Measurements from ENCODE around the gene SEZ6. TPM values are rescaled to one million over a fixed set of nuclear protein-coding genes. Genes with fewer than 3 reads are reported as not detected.

SEZ6 gene
- total RNA-seq, 4 donors from 2014 or later = not detected

DNA sequence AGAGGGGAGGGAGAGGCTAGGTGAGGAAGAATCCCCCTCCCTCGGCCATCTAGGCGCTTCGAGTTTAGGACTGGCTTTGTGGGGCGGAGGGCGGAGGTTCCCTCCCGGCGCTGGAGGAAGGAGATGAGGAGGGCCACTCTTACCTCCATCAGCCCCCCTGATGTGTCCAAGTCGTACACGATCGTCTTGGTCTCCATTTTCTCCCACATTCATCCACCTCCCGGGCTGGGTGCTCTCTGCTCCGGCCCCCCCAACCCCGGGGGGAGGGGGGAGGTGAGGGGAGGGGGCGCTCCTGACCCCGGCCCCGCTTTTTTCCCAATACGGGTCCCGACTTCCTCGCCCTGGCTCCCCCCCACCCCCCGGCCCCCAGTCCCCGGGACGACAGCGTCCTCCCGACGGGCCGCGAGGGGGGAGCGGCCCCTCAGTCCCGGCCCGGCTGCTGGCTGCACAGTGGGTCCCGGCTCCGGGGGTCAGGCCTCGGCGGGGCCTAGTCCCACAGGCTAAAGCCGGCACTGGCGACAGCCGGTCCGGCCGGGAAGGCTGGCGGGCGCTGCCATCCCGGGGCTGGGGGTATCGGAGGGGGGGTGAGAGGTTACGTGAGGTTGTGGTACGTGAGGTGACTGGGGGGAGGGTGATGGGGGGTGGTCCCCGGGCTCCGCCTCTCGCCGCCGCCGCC lies 54.9 kb downstream of the SEZ6 start:
- intact Hi-C loops (cut with DNase I; ENCODE audit: low total_unique reads) (loop anchor here (1.0 to 5.0 kb wide), 5 partner anchors 48 to 594 kb away; partner anchors contain the start of genes BLTP2, DHRS13, NEK8 and NUFIP2), in situ Hi-C loops (cut with MboI; ENCODE audit: low sequenced_read_pairs in 4 of 4) (loop anchor here (10.0 to 25.0 kb wide), 3 partner anchors 589 to 616 kb away; partner anchors contain the start of genes IFT20 (in 3 of the 4), TNFAIP1 (in 3 of the 4), POLDIP2 (in 1 of the 4) and SARM1 (in 1 of the 4))
- Histone ChIP-seq H3K4me1 (peaks cover 36 to 39% of the 10 kb centered on the region in 2 donors), H3K9me3 (no peaks in the 10 kb centered on the region), H3K27me3 (no peaks in the 10 kb centered on the region), H3K4me3 (peak overlapping the region; percentile 84 to 90 (median 88)), H3K27ac (peak overlapping the region; percentile 96 to 97 (median 96)), H3K36me3 (no peaks in the 10 kb centered on the region)
- DNase-seq (no peak), ATAC-seq (no peak)
- TF ChIP-seq POLR2A (IDR thresholded peaks at IDR 0.05) = no peak
- TF ChIP-seq, protein P1, sequence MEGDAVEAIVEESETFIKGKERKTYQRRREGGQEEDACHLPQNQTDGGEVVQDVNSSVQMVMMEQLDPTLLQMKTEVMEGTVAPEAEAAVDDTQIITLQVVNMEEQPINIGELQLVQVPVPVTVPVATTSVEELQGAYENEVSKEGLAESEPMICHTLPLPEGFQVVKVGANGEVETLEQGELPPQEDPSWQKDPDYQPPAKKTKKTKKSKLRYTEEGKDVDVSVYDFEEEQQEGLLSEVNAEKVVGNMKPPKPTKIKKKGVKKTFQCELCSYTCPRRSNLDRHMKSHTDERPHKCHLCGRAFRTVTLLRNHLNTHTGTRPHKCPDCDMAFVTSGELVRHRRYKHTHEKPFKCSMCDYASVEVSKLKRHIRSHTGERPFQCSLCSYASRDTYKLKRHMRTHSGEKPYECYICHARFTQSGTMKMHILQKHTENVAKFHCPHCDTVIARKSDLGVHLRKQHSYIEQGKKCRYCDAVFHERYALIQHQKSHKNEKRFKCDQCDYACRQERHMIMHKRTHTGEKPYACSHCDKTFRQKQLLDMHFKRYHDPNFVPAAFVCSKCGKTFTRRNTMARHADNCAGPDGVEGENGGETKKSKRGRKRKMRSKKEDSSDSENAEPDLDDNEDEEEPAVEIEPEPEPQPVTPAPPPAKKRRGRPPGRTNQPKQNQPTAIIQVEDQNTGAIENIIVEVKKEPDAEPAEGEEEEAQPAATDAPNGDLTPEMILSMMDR (IDR thresholded peaks at IDR 0.05 in 4 of 5, conservative IDR thresholded peaks at IDR 0.05 in 1 of 5) = no peak

DNA sequence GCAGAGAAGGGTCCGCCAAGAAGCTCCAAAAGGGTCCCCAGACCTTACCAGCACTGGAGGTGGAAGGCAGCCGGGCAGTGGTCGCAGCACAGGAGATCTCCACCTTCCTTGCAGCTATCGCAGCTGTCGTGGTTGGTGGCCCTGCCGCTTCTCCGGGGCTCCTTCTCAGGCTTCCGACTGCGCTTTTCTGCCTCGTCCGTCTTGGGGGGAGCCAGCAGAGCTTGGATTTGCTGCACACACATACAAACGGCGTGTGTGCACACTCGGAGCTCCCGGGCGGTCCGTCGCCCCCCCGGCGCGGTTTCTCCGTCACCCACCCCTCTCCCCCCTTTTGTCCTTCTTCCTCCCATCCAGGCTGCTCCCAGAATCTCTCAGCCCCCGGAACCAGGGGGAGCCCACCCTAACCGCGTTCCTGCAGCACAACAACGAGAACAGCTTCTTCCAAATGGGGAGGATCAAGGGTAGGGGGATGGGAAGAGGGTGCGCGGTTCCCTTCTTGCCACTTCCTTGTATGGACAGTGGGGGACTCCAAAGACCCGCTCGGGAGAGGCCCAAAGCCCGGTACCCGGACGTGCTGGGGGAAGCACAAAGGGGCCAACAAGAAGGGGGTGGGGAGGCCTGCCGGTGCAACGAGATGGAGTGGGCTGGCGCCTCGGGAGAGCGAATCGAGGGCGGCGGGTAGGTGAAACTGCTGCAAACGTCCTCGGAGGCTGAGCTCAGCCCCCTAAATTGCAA lies 55.6 kb downstream of the SEZ6 start:
- ATAC-seq (no peak), DNase-seq (peak; percentile 18 to 56)
- no peak for TF ChIP-seq POLR2A (IDR thresholded peaks at IDR 0.05)
- TF ChIP-seq, protein P1 (IDR thresholded peaks at IDR 0.05 in 4 of 5, conservative IDR thresholded peaks at IDR 0.05 in 1 of 5) = no peak
- peak overlapping the region; percentile 84 to 90 (median 88) for H3K4me3 ChIP-seq
- peaks cover 43 to 46% of the 10 kb centered on the region in 2 donors for H3K4me1 ChIP-seq
- H3K27me3 ChIP-seq = no peaks in the 10 kb centered on the region
- intact Hi-C loops (cut with DNase I; ENCODE audit: low total_unique reads) = loop anchor here (2.0 to 5.0 kb wide), 3 partner anchors 47 to 593 kb away; partner anchors contain the start of genes DHRS13, NUFIP2 and POLDIP2
- H3K36me3 ChIP-seq = no peaks in the 10 kb centered on the region
- H3K9me3 ChIP-seq = no peaks in the 10 kb centered on the region
- H3K27ac ChIP-seq = peak overlapping the region; percentile 96 to 97 (median 96)
- in situ Hi-C loops (cut with MboI; ENCODE audit: low sequenced_read_pairs in 4 of 4) = loop anchor here (10.0 to 25.0 kb wide), 3 partner anchors 588 to 615 kb away; partner anchors contain the start of genes IFT20 (in 3 of the 4), TNFAIP1 (in 3 of the 4), POLDIP2 (in 1 of the 4) and SARM1 (in 1 of the 4)

DNA sequence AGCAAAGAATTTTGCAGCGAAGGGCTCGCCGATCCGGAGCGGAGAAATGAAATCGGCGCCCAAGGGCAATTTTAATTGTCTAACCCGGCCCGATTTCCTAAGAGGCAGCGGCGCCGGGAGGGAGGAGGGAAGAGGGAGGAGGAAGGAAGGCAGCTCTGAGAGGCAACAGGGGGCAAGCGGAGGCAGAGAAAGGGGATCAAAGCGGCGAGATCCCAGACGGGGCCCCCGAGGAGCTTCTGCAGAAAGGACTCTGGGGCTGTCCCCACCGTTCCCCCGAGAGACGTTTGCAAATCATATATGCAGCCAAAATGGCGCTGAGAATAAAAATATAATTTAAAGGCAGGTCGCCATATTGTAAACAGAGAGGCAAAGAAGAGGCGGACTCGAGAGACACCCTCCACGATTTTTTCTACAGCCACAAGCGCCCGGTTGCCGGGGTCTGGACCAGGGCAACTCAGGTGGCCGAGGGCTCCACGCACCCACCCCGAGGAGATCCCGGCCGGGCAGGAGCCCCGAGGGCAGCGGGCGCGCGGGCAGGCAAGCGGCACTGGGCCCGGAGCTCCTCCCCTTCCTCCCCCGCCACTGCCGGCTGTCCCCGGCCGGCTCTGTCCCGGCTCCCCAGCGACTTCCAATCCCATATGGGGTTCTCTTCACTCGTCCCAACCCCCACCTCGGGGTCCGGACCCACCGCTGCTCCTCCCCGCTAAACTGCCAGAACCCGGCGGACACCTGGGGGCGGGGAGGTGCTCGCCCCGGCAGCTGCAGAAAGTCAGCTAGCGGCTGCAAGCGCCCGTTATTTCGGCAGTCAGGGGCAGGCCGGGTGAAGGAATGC lies 56.4 kb downstream of the SEZ6 start:
- Histone ChIP-seq H3K4me3 (peak overlapping the region; percentile 84 to 90 (median 88)), H3K4me1 (peaks cover 51 to 54% of the 10 kb centered on the region in 2 donors), H3K9me3 (no peaks in the 10 kb centered on the region), H3K27me3 (no peaks in the 10 kb centered on the region), H3K36me3 (no peaks in the 10 kb centered on the region), H3K27ac (peak overlapping the region; percentile 96 to 97 (median 96))
- peak; percentile 45 to 64 for DNase-seq
- intact Hi-C loops (cut with DNase I; ENCODE audit: low total_unique reads) (loop anchor here (2.0 to 5.0 kb wide), 3 partner anchors 47 to 592 kb away; partner anchors contain the start of genes DHRS13, NUFIP2 and POLDIP2), in situ Hi-C loops (cut with MboI; ENCODE audit: low sequenced_read_pairs in 4 of 4) (loop anchor here (10.0 to 25.0 kb wide), 3 partner anchors 587 to 615 kb away; partner anchors contain the start of genes IFT20 (in 3 of the 4), TNFAIP1 (in 3 of the 4), POLDIP2 (in 1 of the 4) and SARM1 (in 1 of the 4))
- TF ChIP-seq POLR2A (IDR thresholded peaks at IDR 0.05) = peak in 1 of 2 donors; percentile 17
- TF ChIP-seq, protein P1 (IDR thresholded peaks at IDR 0.05 in 4 of 5, conservative IDR thresholded peaks at IDR 0.05 in 1 of 5) = no peak
- no peak for ATAC-seq

DNA sequence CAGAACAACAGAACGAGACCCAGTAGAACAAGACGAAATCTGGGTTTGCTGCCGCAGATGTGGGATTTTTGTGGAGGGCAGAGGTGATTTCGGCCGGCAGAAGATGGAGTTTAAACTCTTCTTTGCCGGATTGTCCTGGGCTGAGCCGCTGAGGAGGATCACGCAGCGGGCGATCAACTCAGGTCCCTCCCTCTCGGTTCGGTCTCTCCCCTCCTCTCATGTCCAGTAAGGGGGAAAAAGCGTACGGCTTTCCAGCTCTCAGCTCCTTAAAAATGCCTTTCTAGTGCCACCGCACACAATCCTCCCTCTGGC lies 57.0 kb downstream of the SEZ6 start:
- H3K4me1 ChIP-seq = peaks cover 57 to 59% of the 10 kb centered on the region in 2 donors
- TF ChIP-seq, protein P1 (IDR thresholded peaks at IDR 0.05 in 4 of 5, conservative IDR thresholded peaks at IDR 0.05 in 1 of 5) = no peak
- TF ChIP-seq POLR2A (IDR thresholded peaks at IDR 0.05) = no peak

More for the DNA sequence above, 57.0 kb downstream of the SEZ6 start:
- intact Hi-C loops (cut with DNase I; ENCODE audit: low total_unique reads) = no loop called here
- peak overlapping the region; percentile 96 to 97 (median 96) for H3K27ac ChIP-seq
- no peaks in the 10 kb centered on the region for H3K9me3 ChIP-seq
- peak overlapping the region; percentile 84 to 90 (median 88) for H3K4me3 ChIP-seq
- H3K36me3 ChIP-seq = no peaks in the 10 kb centered on the region
- no peaks in the 10 kb centered on the region for H3K27me3 ChIP-seq
- ATAC-seq = no peak
- DNase-seq = no peak
- in situ Hi-C loops (cut with MboI; ENCODE audit: low sequenced_read_pairs in 4 of 4) = no loop called here

Data from gastrocnemius medialis (tissue), 4 donors.